GM21360 (cell line): Measurements from ENCODE around the gene CUZD1.

Experiments
- ATAC-seq: cut with Tn5 transposase; IDR thresholded peaks from one replicate; pipeline ENCODE4 v1.9.1; 2021; ENCODE audit warnings: mild to moderate bottlenecking, moderate library complexity; ENCODE audit not compliant: unreplicated experiment

CUZD1 gene

GRCh38 chr10:122855745-122856144 lies 10.1 kb upstream of the CUZD1 start:
- no peak for ATAC-seq

GRCh38 chr10:122854648-122855047 lies 9.0 kb upstream of the CUZD1 start:
- no peak for ATAC-seq

DNA sequence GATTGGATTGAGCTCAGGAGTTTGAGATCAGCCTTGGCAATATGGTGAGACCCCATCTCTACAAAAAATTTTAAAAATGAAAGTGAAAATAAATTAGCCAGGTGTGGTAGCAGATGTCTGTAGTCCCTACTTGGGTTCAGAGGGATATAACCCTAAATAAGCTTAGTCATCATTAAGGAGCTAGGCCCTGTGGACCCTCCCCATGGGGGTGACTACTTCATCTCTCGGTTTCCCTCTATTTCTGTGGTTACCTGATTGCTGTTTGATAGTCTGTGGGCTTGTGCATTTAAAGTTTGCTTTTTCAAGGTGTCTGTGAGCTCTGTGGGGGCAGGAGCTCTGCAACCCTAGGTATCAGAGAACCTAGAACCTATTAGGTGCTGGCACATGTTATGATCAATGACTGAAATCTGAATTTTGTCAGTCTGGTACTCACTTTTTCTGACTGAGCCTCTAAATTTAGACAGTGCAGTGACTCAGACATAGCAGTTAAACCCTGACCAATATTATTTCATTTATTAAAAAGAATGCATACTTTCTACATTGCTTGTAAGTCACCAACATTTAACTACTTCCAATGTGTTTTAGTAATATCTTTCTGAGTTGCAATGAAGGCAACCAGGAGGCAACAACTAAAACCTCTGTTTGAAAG lies 8.1 kb upstream of the CUZD1 start:
- ATAC-seq: no peak

DNA sequence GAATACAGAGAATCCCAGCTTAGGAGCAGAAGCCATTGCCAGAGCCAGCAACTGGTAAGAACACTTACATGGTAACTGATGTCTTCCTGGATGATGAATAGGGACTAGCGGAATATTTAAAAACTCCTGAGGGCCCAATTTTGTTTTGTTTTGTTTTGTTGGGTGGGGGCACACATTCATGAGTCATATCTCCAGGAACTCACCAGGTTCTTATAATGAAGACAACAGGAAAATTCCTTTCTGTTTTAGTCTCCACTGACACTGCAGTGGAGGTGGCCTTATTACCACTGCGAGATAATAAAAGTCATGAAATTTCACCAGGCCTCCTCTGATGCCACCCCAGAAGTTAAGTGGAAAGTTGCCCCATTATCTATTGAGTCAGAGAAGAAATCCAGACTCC lies 6.6 kb upstream of the CUZD1 start:
- no peak for ATAC-seq

GRCh38 chr10:122850705-122851640 lies 5.3 kb upstream of the CUZD1 start:
- no peak for ATAC-seq

- no peak for ATAC-seq
Observed at GRCh38 chr10:122849900-122850605, 4.4 kb upstream of the CUZD1 start.

- ATAC-seq: no peak
Observed at GRCh38 chr10:122849090-122849489, 3.4 kb upstream of the CUZD1 start.

- no peak for ATAC-seq
Observed at GRCh38 chr10:122847782-122848604, 2.3 kb upstream of the CUZD1 start.

- no peak for ATAC-seq
Observed at GRCh38 chr10:122844146-122844545, 1.5 kb downstream of the CUZD1 start.

DNA sequence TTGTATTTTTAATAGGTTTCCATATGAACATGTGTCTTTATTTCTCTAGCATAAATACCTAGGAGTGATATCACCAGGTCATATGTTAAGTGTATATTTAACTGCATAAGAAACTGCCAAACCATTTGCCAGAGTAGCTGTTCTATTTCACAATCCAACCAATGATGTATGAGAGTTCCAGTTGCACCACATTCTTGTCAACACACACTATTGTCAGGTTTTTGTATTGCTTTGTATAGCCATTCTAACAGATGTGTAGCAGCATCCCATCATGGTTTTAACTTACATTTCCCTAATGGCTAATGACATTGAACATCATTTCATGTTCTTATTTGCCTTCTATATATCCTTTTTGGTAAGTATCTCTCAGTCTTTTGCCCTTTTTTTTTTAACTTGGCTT lies 4.1 kb downstream of the CUZD1 start:
- ATAC-seq: no peak

- no peak for ATAC-seq
Observed at GRCh38 chr10:122839505-122839904, 6.2 kb downstream of the CUZD1 start.

DNA sequence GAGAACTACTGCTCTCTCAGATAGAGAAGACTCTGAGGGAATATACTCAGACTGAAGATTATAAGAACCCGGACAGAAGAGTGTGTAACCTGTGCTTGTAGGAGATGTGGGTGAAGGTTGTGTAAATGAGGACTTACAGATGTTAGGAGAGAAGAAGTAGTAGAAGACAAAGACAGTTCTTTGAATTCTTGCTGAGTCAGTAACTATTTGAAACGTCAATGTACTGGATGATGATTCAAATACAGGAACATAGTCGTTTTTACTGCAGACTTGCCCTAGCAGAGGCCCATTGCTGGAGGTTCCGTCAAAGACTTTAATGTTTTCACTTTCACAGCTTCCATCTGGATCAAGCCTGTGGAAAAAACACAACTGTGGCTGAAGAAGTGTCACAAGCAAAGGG lies 6.8 kb downstream of the CUZD1 start:
- no peak for ATAC-seq

GRCh38 chr10:122835908-122836307 lies 9.7 kb downstream of the CUZD1 start:
- no peak for ATAC-seq

DNA sequence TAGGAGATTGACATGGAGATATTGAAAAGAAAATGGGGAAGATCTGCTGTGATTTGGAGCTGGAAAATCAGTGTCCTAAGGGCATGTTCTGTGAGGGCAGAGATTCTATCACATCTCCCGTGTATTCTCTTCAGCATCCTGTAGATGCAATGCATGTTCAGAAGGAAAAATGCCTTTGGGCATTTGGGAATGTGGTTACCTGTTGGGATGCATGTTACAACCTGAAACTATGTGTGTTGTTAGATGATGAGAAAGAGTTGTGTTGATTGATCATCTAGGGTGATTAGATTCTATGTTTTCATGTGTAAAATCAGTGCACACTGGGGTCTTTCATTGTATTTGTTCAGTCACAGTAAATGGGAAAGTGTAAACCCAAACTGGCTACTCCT lies 14.7 kb downstream of the CUZD1 start:
- no peak for ATAC-seq

DNA sequence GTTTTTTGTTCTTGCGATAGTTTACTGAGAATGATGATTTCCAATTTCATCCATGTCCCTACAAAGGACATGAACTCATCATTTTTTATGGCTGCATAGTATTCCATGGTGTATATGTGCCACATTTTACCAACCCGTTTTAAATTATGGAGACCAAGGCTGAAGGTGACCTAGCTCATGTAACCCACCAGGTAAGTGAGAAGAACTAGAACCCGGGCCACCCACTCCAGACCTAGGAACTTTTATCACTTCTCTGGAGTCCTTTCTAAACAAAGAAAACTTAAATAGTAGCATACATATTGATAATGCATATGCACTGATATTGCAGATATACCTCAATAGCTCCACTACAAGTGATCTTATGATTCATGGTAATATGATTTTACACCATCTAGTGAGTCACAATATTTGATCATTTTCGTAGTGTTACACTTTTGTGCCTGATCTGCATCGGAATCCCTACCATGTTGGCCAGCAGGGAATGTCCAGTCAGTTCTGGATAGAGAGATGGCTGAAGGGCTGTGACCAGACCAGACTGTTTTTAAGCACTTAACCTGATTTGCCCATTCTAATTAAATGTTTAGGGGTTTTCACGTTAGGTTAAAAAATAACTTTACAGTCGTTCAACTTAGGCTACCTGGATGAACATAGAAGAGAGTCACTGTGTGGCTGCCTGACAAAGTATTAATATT lies 15.2 kb downstream of the CUZD1 start:
- ATAC-seq: no peak

DNA sequence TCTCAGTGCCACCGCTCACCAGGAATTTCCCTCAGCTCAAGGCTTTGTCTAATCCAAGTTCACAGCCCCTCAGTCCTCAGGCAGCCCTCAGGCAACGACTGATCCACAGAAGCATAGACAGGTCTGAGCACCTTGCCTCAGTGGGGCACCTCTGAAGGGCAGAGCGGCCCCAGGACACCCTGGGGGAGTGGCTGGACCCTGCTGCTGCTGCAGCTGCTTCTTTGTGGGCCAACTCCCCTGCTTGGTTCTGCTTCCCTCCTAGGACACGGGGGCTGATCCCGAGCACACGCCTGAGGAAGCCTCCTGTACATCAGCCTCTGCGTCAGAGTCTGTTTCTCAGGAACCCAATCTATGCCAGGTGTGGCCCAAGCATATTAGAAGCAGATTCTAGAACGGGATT lies 16.2 kb downstream of the CUZD1 start:
- no peak for ATAC-seq

DNA sequence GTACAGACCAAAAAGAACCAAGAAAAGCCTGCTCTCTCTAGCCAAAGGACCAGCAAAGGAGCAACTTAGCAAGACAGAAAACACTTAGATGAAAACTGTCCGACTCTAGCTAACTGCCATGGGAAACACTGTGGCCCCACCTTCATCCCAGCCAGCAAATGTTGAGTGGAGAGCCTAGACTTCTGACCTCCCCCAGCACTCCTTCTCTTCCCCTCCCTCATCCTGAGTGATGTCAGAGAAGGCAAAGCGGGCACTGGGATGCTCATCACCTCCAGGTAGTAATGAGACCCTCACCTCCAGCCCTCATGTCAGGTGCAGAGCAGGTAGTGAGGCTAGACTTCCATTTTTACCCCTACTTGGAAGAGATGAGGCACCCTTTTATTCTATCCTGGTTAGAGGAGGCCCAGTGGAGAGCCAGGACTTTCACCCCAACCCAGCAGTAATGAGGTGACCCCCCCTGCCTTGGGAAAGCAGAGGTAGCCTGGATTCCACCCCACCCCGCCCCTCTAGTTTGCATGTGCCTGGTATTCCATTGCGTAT lies 16.9 kb downstream of the CUZD1 start:
- no peak for ATAC-seq

- no peak for ATAC-seq
Observed at GRCh38 chr10:122827302-122827701, 18.4 kb downstream of the CUZD1 start.

- ATAC-seq: no peak
Observed at GRCh38 chr10:122822973-122823690, 22.5 kb downstream of the CUZD1 start.
